ENCODE measurements around the gene KCNIP2.

The KCNIP2 gene

GRCh38 chr10:101785801-101786200 lies 57.8 kb downstream of the KCNIP2 start:
- no peak for TF ChIP-seq CTCF (IDR thresholded peaks at IDR 0.05; ENCODE audit: low read depth, low read length, missing control alignments)
- no peak overlapping the region for H3K4me3 ChIP-seq (ENCODE audit: low read depth, low read length)
- in situ Hi-C loops (cut with HindIII; ENCODE audit: low pct_ligation_motif_present, low sequenced_read_pairs): no loop called here
- no peak for DNase-seq
- no peak overlapping the region for H3K27ac ChIP-seq
- peaks cover 65% of the 10 kb centered on the region for H3K36me3 ChIP-seq (replicated peaks)
- no peaks in the 10 kb centered on the region for H3K27me3 ChIP-seq (replicated peaks)

GRCh38 chr10:101784558-101784957 lies 59.0 kb downstream of the KCNIP2 start:
- TF ChIP-seq CTCF (IDR thresholded peaks at IDR 0.05; ENCODE audit: low read depth, low read length, missing control alignments): no peak
- Histone ChIP-seq H3K36me3 (replicated peaks) (peaks cover 54% of the 10 kb centered on the region), H3K27me3 (replicated peaks) (no peaks in the 10 kb centered on the region), H3K4me3 (ENCODE audit: low read depth, low read length) (no peak overlapping the region), H3K27ac (no peak overlapping the region)
- no peak for DNase-seq
- in situ Hi-C loops (cut with HindIII; ENCODE audit: low pct_ligation_motif_present, low sequenced_read_pairs): no loop called here

DNA sequence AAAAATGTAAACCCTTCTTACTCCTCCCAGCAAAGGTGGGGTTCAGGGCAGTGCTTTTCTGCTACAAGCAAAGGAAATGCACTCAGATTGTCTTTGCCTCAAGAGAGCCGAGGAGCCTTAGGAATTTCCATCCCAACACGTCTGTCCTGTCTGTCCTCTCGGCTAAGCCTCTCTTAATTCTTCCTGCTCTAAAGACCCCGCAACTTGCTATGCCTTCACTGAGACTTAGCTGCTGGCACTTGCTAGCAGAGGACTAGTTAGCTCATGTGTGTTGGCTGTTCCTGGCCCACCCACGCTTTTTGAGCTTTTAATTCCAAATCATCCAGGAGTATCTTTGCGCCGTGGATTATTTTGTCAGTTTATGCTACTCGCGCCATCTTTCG lies 59.9 kb downstream of the KCNIP2 start:
- Histone ChIP-seq H3K4me3 (ENCODE audit: low read depth, low read length) (peak overlapping the region; percentile 92), H3K36me3 (replicated peaks) (peaks cover 47% of the 10 kb centered on the region), H3K27me3 (replicated peaks) (no peaks in the 10 kb centered on the region), H3K27ac (peak overlapping the region; percentile 1)
- in situ Hi-C loops (cut with HindIII; ENCODE audit: low pct_ligation_motif_present, low sequenced_read_pairs): no loop called here
- no peak for DNase-seq
- TF ChIP-seq CTCF (IDR thresholded peaks at IDR 0.05; ENCODE audit: low read depth, low read length, missing control alignments): no peak

DNA sequence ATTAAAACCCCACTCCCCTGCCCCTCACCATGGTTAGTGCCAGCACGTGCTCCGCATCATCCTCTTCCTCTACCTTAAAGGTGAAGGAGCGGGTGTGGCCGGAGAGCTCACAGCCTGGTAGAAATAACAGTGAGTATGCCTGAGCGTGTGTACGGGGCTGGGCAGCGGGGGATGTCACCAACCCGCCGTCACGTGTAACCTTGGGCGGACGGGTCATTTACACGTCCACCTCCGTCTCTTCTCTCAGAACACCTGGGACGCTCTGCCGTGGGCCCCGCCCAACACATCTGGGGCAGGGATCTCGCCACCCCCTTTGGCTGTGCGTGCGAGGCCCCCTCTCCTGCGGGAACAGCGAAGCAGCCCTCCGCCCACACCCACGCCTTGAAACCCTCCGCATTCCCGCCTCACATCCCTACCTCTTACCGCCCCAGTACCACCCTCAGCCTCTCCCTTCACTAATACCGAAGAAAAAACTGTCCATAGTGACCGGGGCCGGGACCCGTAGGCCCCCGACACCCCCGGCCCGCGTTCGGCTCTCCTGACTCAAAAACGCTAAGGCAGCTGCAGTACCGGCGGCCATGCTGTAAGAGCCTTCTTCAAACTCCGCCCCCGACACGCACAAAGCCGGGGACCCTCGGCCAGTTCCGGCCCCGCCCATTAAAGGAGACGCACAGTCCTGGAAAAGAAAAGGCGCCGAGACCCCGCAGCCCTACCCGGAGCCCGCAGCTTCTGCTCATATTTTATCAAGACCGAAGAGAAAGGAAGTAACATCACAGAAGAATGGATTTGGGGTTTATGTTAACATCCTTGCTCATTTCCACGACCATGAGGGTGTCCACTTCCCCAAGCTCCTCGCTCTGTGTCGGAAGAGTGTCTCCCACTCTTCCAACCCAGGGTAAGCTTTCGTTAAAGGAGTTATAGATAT lies 60.5 kb downstream of the KCNIP2 start, which contains the start of gene NPM3:
Gene NPM3, minus strand, starts transcription at position 636 of the 925 bp plus-strand sequence. Its CDS starts 56 bp downstream, at position 580.
- TF ChIP-seq CTCF (IDR thresholded peaks at IDR 0.05; ENCODE audit: low read depth, low read length, missing control alignments): no peak
- in situ Hi-C loops (cut with HindIII; ENCODE audit: low pct_ligation_motif_present, low sequenced_read_pairs): no loop called here
- DNase-seq: peak; percentile 82
- Histone ChIP-seq H3K27ac (peak within 1 kb of the TSS; percentile 69), H3K4me3 (ENCODE audit: low read depth, low read length) (peak within 1 kb of the TSS; percentile 92), H3K36me3 (replicated peaks) (peaks cover 41% of the 10 kb centered on the region), H3K27me3 (replicated peaks) (no peaks in the 10 kb centered on the region)

- H3K27ac ChIP-seq: peak overlapping the region; percentile 69
- H3K27me3 ChIP-seq (replicated peaks): no peaks in the 10 kb centered on the region
- H3K36me3 ChIP-seq (replicated peaks): peaks cover 34% of the 10 kb centered on the region
- DNase-seq: no peak
- TF ChIP-seq CTCF (IDR thresholded peaks at IDR 0.05; ENCODE audit: low read depth, low read length, missing control alignments): no peak
- H3K4me3 ChIP-seq (ENCODE audit: low read depth, low read length): peak overlapping the region; percentile 92
- in situ Hi-C loops (cut with HindIII; ENCODE audit: low pct_ligation_motif_present, low sequenced_read_pairs): no loop called here
Measured at GRCh38 chr10:101781984-101782810, 61.4 kb downstream of the KCNIP2 start.

Measured in brain microvascular endothelial cell (primary cell).